NCI-H526 treated with DMSO at 0.1 percent for 48 hours (cell line): ENCODE results near the gene KCNJ16.

ENCODE experiments used
- DNase-seq: peaks from one replicate; lab custom pipeline; 2025; lab: John Stamatoyannopoulos, UW

Gene KCNJ16

DNA sequence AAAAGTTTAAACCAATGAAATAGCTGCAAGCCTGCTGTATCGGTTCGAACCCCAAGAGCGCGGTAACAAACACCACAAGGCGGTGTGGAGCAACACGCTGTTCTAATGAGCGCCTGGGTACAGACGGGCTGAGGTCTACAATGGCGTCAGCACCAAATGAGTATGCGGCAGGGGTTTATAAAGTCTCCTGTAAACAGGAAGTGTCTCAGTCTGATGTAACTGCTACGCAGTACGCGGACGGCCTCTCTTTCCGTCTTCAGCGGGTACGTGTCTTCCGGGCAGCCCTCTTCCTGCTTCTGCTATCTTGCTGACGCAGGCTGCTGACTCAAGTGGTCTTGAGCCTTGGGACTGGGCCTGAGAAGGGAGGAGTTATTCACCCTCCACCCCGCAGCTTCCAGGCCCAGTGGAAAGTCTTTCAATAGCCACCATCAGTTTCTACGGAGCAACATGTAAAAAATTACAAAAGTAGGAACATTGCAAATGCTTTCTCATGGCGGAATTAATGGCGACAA lies 53.8 kb downstream of the KCNJ16 start:
- DNase-seq: no peak

DNA sequence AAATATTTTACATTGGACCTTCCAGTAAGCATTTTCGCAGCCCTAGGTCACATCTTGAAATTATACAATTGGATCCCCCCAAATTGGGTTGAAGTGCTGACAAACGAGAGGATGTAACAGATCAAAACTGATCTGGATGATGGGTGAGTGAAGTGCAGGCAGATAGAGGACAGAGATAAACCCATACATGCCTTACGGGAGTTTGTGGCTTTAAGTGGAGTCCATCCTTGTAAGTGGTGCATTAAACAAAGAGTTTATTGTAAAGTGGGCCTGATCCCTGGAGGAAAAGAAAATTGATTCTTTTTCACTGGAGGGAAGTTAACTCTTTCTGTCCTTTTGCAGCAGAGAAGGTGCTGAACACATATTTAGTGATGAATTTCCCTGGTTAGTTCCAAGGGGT lies 55.3 kb downstream of the KCNJ16 start:
- DNase-seq: no peak

DNA sequence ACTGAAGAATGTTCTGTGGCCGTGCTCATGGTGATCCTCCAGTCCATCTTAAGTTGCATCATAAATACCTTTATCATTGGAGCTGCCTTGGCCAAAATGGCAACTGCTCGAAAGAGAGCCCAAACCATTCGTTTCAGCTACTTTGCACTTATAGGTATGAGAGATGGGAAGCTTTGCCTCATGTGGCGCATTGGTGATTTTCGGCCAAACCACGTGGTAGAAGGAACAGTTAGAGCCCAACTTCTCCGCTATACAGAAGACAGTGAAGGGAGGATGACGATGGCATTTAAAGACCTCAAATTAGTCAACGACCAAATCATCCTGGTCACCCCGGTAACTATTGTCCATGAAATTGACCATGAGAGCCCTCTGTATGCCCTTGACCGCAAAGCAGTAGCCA lies 57.5 kb downstream of the KCNJ16 start:
- DNase-seq: no peak

- DNase-seq: no peak
Observed at GRCh38 chr17:70134042-70134441, 59.0 kb downstream of the KCNJ16 start.

- no peak for DNase-seq
Observed at GRCh38 chr17:70134777-70135176, 59.8 kb downstream of the KCNJ16 start.

DNA sequence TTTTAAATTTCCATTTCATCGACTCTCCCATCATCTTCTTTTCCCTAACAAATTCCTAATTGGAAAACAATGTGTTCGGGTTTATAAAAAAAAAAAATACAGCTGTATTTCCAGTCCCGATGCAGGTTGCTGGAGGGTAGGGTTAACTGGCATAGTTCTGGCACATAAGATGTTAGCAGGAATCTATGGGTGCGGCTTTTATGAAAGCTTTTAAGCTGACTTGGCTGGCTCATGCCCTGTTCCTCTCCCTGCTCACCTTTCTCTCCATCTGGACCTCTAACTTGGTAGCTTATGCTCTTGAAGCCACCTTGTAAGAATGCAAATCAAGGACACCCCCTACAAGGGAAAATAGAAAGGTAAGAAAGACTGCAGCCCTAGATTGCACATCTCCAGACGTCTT lies 61.1 kb downstream of the KCNJ16 start:
- no peak for DNase-seq

DNA sequence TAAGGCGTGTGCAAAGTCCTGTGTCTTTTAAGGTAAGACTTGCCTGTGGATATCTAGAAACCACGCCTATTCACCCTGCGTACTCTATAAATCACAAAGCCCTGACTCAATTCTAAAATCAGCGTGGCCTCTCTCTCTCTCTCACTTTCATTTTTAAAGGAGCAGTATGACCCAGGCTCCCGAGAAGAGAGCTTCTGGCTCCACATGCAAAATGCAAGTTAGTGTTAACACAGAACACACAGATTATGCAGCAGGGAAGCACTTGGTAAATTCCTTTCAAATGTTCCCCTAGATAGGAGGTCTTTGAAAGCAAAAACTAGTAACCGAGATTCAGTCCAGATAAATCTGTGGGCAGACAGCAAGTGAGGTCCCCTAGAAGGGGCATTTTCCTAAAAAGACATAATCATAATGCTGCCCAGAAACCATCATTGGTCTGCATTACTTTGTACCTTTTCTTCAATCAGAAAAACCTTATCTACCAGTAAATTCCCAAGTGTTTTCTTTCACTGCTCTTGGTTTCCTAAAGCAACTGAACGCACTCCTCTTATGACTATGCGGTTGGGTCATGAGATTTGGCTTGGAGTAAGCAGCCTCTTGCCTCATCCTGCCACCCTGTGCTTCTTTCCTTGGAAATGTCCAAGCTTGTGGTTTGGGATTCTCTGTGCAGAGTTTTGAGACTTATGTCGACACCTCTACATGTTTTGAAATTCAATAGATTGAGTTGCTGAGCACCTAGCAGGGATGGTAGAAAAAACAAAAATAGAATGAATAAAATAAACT lies 62.6 kb downstream of the KCNJ16 start:
- DNase-seq: no peak

GRCh38 chr17:70138291-70138865 lies 63.4 kb downstream of the KCNJ16 start:
- no peak for DNase-seq

DNA sequence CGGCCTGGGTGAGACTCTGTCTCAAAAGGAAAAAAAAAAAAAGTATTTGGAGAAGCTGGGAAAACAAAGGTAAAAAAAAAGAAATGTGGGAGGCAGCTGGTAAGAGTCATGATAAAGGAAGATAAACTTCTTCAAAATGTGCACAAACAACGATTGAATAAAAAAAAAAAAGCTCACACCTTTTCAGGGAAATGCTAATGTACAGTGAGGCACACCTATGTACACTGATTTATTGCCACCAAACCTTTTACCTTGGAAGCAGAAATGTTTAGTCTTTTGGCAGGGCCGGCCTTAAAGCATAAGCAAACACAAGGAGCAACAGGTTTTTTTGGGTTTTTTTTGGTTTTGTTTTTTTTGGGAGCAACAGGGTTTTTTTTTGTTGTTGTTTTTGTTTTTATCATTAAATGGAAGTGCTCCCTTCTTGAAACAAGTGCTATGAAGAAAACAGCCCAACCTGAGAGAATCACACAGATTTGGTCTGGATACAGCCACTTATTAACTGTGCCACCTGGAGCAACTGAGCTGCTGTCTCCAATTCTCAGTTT lies 64.5 kb downstream of the KCNJ16 start:
- DNase-seq: no peak

DNA sequence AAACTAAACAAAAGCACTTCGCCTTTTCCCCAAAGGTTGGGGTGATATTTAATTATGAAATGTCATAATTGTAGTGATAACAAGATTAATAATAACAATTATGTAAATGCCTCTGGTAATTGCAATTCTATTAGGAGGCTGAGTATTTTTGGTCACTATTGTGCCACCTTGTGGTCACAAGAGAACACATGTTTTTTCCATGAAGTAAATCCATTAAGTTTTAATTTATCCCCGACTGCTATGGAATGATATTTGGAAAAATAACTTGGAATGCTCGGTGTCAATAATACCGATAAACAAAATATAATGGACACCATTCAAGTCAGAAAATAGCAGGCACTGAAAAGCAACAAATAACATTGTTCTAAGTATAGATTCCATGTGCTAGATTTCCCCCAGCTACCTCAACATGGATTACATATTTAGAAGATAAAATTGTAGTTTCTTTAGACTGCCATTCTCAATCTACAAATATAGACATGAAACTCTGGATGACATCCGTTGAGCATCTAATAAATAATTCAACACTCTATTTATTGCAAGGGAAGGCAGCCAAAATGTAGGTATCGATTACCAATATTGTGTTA lies 69.3 kb downstream of the KCNJ16 start:
- no peak for DNase-seq

DNA sequence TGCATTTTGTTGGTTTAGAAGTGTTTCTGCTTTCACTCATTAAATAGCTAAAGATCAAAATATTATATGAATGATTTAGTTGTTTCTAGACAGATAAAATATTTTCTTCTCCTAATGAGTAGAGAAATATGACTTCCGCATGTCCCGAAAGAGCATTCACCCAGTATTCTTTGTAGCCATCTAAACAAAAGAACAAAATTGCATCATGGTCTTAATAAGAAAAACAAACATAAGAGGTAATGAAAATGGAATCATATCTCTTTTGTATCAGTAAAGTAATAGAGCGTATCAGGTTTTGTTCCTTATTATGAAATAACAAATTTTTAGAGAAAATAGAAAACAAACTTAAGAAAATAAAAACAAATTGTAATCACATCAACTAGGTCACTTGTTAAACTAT lies 78.2 kb downstream of the KCNJ16 start:
- no peak for DNase-seq

- DNase-seq: no peak
Observed at GRCh38 chr17:70157151-70157550, 82.1 kb downstream of the KCNJ16 start.

GRCh38 chr17:70158180-70158579 lies 83.2 kb downstream of the KCNJ16 start:
- DNase-seq: no peak

- DNase-seq: no peak
Observed at GRCh38 chr17:70158591-70158990, 83.6 kb downstream of the KCNJ16 start.

DNA sequence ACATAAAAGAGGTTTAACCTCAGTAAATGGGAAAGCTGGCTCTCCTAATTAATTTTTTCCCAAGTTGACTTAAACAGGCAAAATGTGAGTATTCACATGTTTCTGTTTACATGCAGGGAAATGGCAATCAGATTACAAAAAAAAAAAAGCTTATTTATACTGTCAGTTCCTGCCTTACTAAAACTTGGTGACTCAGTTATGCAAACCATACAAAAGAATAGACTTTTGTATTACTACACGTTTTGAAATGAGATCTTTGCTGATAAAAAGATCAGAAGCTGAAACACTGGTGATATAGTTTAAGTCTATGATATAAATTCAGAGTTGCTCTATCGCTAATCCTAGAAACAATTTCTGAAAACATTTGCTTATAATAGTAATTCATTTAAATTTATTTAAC lies 85.0 kb downstream of the KCNJ16 start:
- no peak for DNase-seq

DNA sequence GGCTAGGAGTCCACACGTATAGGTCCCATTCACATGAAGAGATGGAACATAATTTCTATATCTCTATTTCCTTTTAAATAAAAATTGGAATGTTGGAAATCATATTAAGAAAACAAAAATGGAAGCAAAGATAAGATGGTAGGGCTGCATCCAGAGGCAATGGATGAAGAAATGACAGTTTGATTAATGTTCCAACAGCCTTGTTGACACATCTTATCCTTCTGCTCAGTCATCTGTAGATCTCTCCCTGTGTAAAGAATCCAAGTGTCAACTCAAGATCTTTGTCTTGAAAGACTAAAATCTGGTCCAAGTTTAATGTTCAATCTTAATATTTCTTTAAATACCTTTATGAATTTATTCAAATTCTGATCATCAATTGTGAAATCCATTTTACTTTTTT lies 86.5 kb downstream of the KCNJ16 start:
- DNase-seq: no peak

DNA sequence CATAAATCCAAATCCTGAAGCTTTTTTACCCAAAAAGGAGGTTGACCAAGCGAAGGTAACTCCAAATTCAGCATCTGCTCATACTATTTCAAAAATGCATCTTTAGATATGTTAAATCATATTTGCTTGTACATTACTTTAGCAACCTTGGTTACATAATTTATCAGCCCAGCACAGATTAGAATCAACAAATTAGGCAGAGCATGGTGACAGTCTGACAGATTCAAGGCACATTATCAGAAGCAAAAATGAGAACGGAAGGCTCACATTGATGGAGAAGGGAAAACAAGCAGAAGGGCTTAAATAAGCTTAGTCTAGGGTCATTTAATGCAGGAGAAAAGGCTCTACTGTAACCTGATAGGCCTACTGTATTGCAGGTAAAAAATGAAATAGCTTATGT lies 90.4 kb downstream of the KCNJ16 start:
- no peak for DNase-seq

DNA sequence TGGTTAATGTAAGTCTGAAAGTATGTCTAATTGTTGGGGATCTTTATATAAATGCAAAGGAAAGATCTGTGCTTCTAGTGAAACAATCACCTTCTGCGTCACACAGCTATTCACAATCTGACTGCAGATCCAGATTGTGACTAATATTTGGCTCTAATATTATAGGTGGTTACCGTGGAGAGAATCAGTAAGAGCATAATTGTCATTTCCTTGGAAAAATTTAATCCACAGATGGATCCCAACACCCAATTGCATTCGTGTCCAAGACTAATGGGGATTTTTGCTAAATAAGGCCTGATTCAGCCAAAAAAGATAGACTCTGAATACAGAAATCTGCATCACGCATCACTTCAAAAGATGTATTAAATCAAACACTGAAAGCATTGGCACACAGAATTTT lies 91.6 kb downstream of the KCNJ16 start:
- DNase-seq: no peak

- peak; percentile 49 for DNase-seq
Observed at GRCh38 chr17:70168044-70168976, 93.3 kb downstream of the KCNJ16 start.

DNA sequence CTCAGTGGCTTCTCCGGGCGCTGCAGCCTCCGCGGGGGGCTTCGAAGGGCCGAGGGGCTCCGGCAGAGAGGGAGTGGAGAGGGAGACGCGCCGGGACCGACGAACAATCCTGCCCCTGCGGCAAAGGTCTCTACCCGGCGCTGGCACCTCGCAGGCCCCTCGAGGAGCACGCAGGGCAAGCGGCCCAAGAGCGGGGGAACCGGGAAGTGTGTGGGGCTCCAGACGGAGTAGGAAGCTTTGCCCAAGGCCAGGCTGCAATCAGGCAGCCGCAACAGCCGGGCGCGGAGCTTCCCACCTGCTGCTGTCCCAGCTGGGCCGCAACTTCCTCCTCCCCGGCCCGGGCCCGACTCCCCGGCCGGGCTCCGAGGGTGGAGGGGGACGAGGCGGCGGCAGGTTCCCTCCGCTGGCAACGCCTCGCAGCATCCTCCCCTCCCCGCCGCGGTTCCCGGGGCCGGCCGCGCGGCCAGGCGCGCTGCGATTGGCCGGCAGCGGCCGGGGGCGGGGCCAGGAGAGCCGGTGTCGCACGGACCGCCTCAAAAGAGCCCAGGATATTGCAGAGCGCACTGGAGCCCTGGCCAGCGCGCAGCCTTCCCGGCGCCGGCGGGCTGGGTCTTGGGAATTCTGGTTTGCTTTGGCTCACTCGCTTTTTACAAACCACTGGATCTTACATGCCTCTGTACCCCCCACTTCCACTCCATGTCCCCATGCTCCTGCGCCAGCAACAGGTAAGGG lies 94.1 kb downstream of the KCNJ16 start, which contains the start of gene KCNJ2:
KCNJ2 (plus strand) TSS at position 556 of the 732 bp plus-strand sequence. CDS start 5,508 bp downstream, outside the sequence.
- DNase-seq: peak; percentile 66
